ENCODE results near the gene LRBA.

DNA sequence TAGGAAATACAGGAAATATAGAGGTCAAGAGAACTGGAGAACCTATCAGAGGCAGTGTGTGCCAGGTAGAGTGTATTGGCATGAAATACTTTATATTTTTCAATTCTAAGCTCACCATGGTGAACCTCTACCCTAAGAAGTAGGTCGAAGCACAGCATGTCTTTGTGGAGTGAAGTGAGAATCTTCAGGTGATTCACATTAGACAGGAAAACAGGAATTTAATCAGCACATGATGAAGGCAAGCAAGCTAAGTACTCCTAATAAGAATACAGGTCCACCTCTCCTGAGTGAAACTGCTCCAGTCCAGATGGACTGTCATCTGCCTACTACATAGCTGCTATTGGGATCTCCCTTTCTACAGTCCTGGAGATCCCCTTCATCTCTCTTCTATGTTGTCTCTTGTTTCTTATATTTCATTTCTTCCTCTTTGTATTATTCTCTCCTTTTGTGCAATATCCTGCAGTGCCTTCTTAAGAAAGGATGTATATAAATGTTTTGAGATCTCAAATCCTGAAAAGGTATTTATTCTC, 159.0 kb downstream of the LRBA start:
- TF ChIP-seq, protein P1, sequence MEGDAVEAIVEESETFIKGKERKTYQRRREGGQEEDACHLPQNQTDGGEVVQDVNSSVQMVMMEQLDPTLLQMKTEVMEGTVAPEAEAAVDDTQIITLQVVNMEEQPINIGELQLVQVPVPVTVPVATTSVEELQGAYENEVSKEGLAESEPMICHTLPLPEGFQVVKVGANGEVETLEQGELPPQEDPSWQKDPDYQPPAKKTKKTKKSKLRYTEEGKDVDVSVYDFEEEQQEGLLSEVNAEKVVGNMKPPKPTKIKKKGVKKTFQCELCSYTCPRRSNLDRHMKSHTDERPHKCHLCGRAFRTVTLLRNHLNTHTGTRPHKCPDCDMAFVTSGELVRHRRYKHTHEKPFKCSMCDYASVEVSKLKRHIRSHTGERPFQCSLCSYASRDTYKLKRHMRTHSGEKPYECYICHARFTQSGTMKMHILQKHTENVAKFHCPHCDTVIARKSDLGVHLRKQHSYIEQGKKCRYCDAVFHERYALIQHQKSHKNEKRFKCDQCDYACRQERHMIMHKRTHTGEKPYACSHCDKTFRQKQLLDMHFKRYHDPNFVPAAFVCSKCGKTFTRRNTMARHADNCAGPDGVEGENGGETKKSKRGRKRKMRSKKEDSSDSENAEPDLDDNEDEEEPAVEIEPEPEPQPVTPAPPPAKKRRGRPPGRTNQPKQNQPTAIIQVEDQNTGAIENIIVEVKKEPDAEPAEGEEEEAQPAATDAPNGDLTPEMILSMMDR (IDR thresholded peaks at IDR 0.05) = no peak
- TF ChIP-seq POLR2A (IDR thresholded peaks at IDR 0.05) = no peak

All from body of pancreas (tissue), 4 donors.